ENCODE measurements around the gene LRFN4.

The LRFN4 gene

GRCh38 chr11:66868726-66869566 lies 12.1 kb downstream of the LRFN4 start:
- H3K4me3 Mint-ChIP-seq: no peak overlapping the region
- H3K36me3 Mint-ChIP-seq: no peaks in the 10 kb centered on the region
- peaks cover 10% of the 10 kb centered on the region for H3K4me1 Mint-ChIP-seq (ENCODE audit: low read depth)
- H3K27ac Mint-ChIP-seq: no peak overlapping the region
- H3K9me3 Mint-ChIP-seq (ENCODE audit: low read depth): no peaks in the 10 kb centered on the region
- no peaks in the 10 kb centered on the region for H3K27me3 Mint-ChIP-seq

DNA sequence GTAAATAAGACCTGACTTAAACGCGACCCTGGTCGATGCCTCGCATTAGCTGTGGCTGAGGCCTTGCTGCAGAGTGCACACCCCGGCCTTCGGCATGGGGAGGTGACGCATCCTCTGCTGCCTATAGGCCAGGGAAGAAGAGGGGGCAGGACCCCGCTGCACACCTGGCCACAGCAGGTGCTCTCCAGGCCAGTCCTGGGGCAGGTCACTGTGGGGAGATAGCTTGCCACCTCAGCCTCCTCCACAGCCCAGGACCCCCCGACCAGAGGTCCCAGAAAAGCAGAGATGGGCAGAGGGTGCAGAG lies 12.7 kb downstream of the LRFN4 start:
- H3K4me1 Mint-ChIP-seq (ENCODE audit: low read depth): peaks cover 10% of the 10 kb centered on the region
- no peaks in the 10 kb centered on the region for H3K9me3 Mint-ChIP-seq (ENCODE audit: low read depth)
- no peaks in the 10 kb centered on the region for H3K36me3 Mint-ChIP-seq
- no peaks in the 10 kb centered on the region for H3K27me3 Mint-ChIP-seq
- no peak overlapping the region for H3K4me3 Mint-ChIP-seq
- no peak overlapping the region for H3K27ac Mint-ChIP-seq

- no peaks in the 10 kb centered on the region for H3K9me3 Mint-ChIP-seq (ENCODE audit: low read depth)
- no peak overlapping the region for H3K4me3 Mint-ChIP-seq
- peaks cover 10% of the 10 kb centered on the region for H3K4me1 Mint-ChIP-seq (ENCODE audit: low read depth)
- H3K36me3 Mint-ChIP-seq: no peaks in the 10 kb centered on the region
- H3K27me3 Mint-ChIP-seq: no peaks in the 10 kb centered on the region
- H3K27ac Mint-ChIP-seq: no peak overlapping the region
These were observed 13.3 kb downstream of the LRFN4 start for GRCh38 chr11:66870131-66870530.

- Mint-ChIP-seq H3K4me1 (ENCODE audit: low read depth) (peaks cover 10% of the 10 kb centered on the region), H3K9me3 (ENCODE audit: low read depth) (no peaks in the 10 kb centered on the region), H3K27me3 (no peaks in the 10 kb centered on the region), H3K36me3 (no peaks in the 10 kb centered on the region), H3K27ac (no peak overlapping the region), H3K4me3 (no peak overlapping the region)
These were observed 14.0 kb downstream of the LRFN4 start for GRCh38 chr11:66870616-66871520.

- H3K4me1 Mint-ChIP-seq (ENCODE audit: low read depth): peaks cover 10% of the 10 kb centered on the region
- H3K4me3 Mint-ChIP-seq: no peak overlapping the region
- H3K27ac Mint-ChIP-seq: no peak overlapping the region
- H3K9me3 Mint-ChIP-seq (ENCODE audit: low read depth): no peaks in the 10 kb centered on the region
- H3K27me3 Mint-ChIP-seq: no peaks in the 10 kb centered on the region
- H3K36me3 Mint-ChIP-seq: no peaks in the 10 kb centered on the region
These were observed 14.6 kb downstream of the LRFN4 start for GRCh38 chr11:66871521-66871901.

DNA sequence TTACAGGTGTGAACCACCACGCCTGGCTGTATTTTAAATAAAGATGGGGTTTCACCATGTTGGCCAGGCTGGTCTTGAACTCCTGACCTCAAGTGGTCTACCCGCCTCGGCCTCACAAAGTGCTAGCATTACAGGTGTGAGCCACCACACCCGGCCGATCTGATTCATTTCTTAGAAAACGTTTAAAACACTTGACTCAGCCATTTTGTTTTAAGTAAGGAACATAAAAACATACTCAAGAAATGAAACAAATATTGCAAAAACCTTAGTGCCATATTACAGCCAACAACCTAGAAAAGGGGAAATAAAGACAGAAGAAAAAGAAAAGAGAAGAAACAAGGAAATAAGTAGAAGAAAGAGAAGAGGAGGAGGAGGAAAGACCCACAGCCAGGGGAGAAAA lies 17.4 kb downstream of the LRFN4 start:
- no peaks in the 10 kb centered on the region for H3K9me3 Mint-ChIP-seq (ENCODE audit: low read depth)
- H3K4me1 Mint-ChIP-seq (ENCODE audit: low read depth): peaks cover 2% of the 10 kb centered on the region
- H3K36me3 Mint-ChIP-seq: no peaks in the 10 kb centered on the region
- no peaks in the 10 kb centered on the region for H3K27me3 Mint-ChIP-seq
- no peak overlapping the region for H3K27ac Mint-ChIP-seq
- no peak overlapping the region for H3K4me3 Mint-ChIP-seq

GRCh38 chr11:66875378-66875777 lies 18.5 kb downstream of the LRFN4 start:
- Mint-ChIP-seq H3K36me3 (no peaks in the 10 kb centered on the region), H3K27me3 (no peaks in the 10 kb centered on the region), H3K9me3 (ENCODE audit: low read depth) (no peaks in the 10 kb centered on the region), H3K4me3 (no peak overlapping the region), H3K27ac (no peak overlapping the region), H3K4me1 (ENCODE audit: low read depth) (peaks cover 3% of the 10 kb centered on the region)

DNA sequence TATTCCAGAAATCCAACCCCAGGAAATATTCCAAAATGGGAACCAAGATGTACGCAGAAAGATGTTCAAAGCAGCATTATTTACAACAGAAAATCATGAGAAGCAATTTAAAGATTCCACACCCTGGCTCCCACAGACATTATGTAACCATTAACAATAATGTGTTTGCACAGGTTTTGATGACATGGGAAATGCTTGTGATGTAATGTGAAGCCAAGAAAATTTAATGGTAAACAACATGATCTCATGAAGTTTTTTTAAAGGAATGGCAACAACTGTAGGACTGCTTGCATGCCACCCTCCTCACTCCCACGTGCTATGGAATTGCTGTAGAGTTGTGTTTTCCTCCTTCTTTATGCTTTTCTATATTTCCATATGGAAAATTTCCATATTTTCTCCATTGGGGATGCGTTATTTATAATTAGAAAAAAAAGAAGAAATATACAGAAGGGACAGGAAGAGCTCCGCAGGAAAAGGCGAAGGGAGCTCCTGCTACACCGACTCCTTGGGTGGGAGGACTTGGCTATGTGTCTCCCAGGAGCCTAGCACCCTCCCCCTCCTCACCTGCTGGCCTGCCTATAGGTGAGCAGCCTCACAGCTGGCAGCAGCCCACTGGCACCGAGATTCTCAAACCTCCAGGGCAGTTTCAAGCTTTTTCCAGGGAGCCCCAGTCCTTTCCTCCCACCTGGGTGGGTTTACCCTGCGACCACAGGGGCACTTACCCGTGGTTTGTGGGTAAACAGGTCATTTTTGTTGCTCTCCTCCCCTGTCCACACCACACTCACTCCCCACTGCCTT lies 20.9 kb downstream of the LRFN4 start:
- Mint-ChIP-seq H3K27ac (no peak overlapping the region), H3K36me3 (no peaks in the 10 kb centered on the region), H3K9me3 (ENCODE audit: low read depth) (no peaks in the 10 kb centered on the region), H3K4me3 (no peak overlapping the region), H3K4me1 (ENCODE audit: low read depth) (peaks cover 12% of the 10 kb centered on the region), H3K27me3 (no peaks in the 10 kb centered on the region)

DNA sequence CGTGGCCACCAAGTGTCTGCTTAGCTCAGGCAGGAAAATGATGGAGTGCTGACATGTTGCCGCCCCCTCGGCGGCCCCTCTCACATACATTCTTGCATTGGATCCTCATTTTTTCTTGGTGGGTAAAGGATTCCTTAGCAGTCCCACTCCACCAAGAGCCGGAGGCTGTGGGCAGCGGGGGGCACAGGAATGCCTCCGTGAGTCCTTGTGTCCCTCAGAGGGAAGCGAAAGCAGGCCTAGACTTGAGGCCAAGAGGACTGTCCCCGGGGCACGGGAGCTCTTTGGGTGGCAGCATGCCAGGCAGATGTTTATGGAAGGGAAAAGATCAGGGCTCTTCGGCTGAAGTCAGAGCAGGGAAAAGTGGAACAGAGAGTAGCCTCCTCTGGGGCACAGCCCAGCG lies 21.6 kb downstream of the LRFN4 start:
- Mint-ChIP-seq H3K36me3 (no peaks in the 10 kb centered on the region), H3K4me3 (no peak overlapping the region), H3K4me1 (ENCODE audit: low read depth) (peaks cover 12% of the 10 kb centered on the region), H3K27me3 (no peaks in the 10 kb centered on the region), H3K27ac (no peak overlapping the region), H3K9me3 (ENCODE audit: low read depth) (no peaks in the 10 kb centered on the region)

GRCh38 chr11:66879000-66879399 lies 22.1 kb downstream of the LRFN4 start:
- Mint-ChIP-seq H3K9me3 (ENCODE audit: low read depth) (no peaks in the 10 kb centered on the region), H3K4me3 (no peak overlapping the region), H3K27me3 (no peaks in the 10 kb centered on the region), H3K4me1 (ENCODE audit: low read depth) (peaks cover 12% of the 10 kb centered on the region), H3K27ac (no peak overlapping the region), H3K36me3 (no peaks in the 10 kb centered on the region)

GRCh38 chr11:66879583-66879982 lies 22.7 kb downstream of the LRFN4 start:
- H3K27ac Mint-ChIP-seq: no peak overlapping the region
- peaks cover 12% of the 10 kb centered on the region for H3K4me1 Mint-ChIP-seq (ENCODE audit: low read depth)
- H3K36me3 Mint-ChIP-seq: no peaks in the 10 kb centered on the region
- no peaks in the 10 kb centered on the region for H3K27me3 Mint-ChIP-seq
- no peak overlapping the region for H3K4me3 Mint-ChIP-seq
- no peaks in the 10 kb centered on the region for H3K9me3 Mint-ChIP-seq (ENCODE audit: low read depth)

- no peak overlapping the region for H3K4me3 Mint-ChIP-seq
- no peaks in the 10 kb centered on the region for H3K27me3 Mint-ChIP-seq
- no peak overlapping the region for H3K27ac Mint-ChIP-seq
- no peaks in the 10 kb centered on the region for H3K9me3 Mint-ChIP-seq (ENCODE audit: low read depth)
- peaks cover 12% of the 10 kb centered on the region for H3K4me1 Mint-ChIP-seq (ENCODE audit: low read depth)
- no peaks in the 10 kb centered on the region for H3K36me3 Mint-ChIP-seq
These were observed 23.1 kb downstream of the LRFN4 start for GRCh38 chr11:66879999-66880398.

DNA sequence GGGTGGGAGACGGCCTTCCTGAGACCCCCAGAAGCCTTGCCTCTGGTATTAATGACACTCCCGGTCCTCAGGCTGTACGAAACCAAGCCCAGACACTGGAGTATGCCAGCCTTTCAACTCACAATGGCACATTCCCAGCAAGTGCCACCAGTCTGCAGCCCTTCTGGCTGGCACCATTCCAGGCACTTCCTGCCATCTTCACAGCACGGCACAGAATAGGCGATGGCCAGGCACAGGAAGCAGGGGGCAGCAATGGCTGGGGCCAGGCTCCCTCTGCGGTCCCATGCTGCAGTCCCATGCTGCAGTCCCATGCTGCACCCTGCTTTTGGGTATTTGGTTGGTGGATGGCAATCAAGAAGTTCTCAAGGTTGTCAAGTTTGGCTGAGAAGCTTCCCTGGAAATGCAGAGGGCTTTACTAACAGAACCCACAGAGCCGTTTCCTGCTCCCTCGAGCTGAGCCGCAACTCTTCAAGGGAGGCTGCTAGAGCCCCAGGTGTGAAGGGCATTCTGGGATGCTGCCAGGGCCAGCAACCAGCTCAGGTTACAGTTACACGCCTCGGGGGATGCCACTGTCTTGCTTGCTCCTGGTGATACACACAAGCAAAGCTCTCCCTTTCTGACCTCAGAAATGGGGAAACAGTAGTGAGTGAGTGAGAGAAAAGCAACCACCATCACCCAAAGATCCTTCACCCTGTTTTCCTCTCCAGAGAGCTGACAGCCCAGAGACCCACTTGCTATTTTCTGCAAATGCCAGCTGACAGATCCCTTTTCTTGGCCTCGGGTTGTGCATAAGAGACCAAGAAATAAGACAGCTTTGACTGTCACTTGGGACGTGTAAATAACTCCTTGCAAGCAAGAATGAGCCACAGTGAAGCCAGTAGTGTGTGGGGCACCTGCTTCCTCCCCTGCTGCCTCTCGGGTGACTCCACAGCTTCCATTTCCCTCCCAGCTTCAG lies 23.9 kb downstream of the LRFN4 start:
- no peak overlapping the region for H3K4me3 Mint-ChIP-seq
- no peak overlapping the region for H3K27ac Mint-ChIP-seq
- no peaks in the 10 kb centered on the region for H3K9me3 Mint-ChIP-seq (ENCODE audit: low read depth)
- H3K36me3 Mint-ChIP-seq: no peaks in the 10 kb centered on the region
- no peaks in the 10 kb centered on the region for H3K27me3 Mint-ChIP-seq
- H3K4me1 Mint-ChIP-seq (ENCODE audit: low read depth): peaks cover 12% of the 10 kb centered on the region

- Mint-ChIP-seq H3K9me3 (ENCODE audit: low read depth) (no peaks in the 10 kb centered on the region), H3K4me1 (ENCODE audit: low read depth) (peaks cover 12% of the 10 kb centered on the region), H3K27ac (no peak overlapping the region), H3K4me3 (no peak overlapping the region), H3K27me3 (no peaks in the 10 kb centered on the region), H3K36me3 (peaks cover 3% of the 10 kb centered on the region)
These were observed 24.6 kb downstream of the LRFN4 start for GRCh38 chr11:66881451-66881835.
